GM12891 (cell line): ENCODE measurements around the gene SCAI.

Experiments
- POLR2A ChIP-seq: IDR thresholded peaks from 2 replicates; pipeline ENCODE4 v1.6.1; 2011; ENCODE audit warnings: low read depth, low read length, control low read depth
- POLR2AphosphoS5 ChIP-seq: IDR thresholded peaks from 2 replicates; pipeline ENCODE4 v1.6.1; 2011; ENCODE audit warnings: low read depth, low read length, control low read depth
- SPI1 ChIP-seq: IDR thresholded peaks from 2 replicates; pipeline ENCODE4 v1.6.1; 2011; ENCODE audit warnings: low read depth, low read length, control low read depth
- TAF1 ChIP-seq: IDR thresholded peaks from 2 replicates; pipeline ENCODE4 v1.6.1; 2011; ENCODE audit warnings: low read depth, low read length, control low read depth

DNA sequence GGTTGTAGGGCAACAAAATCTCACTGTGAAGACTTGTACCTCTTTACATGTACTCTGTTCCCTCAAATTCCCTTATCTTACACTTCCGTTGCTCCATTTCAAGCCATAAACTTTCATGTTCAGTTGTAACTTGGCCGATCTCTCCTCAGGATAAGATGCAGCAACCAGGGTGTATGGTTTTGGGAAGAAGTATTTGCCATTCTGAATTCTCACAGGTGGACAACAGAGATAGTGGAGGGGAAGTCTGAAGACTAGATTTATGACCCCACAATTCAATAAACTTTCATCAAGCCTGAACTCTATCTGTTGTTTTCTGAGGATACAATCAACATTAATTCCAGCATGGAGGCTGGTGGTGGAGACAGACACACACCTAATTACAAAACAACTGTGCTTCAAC lies 229.9 kb downstream of the SCAI start:
- TF ChIP-seq POLR2A, result no peak
- TF ChIP-seq TAF1, result no peak
- TF ChIP-seq POLR2AphosphoS5, result no peak
- TF ChIP-seq SPI1, result no peak
